GM12874 (cell line): ENCODE results near the gene PTCD1.

Experiments
- TF ChIP-seq, protein P1 (sequence below): IDR thresholded peaks from 2 replicates; pipeline ENCODE4 v1.5.1; 2011; ENCODE audit warnings: low read depth, mild to moderate bottlenecking, control low read depth, low read length, moderate library complexity; ENCODE audit not compliant: insufficient read depth

The PTCD1 gene

DNA sequence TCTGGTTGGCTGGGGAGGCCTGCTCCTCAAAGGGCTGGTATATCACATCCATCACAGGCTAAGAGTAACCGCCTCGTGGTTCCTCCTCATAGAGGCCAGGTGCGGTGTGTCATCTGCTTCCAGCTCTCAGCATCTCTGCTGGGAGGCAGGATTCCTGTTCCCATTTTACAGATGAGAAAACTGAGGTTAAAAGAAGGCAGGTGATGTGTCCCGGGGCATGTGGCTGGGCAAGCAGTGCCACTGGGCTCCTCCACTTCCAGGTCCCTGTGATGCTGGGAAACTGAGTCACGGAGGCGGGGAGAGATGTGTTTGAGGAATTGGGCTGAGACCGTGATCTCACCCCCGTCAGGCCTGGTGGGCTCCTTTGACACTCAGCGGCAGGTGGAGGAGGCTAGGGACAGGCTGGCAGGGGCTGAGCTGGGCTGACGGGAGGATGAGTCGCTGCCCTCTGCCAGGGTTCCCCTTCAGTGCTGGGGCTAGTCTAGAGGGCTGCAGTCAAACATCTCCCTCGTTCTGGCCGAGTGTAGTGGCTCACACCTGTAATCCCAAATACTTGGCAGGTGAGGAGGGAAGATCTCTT is 54.7 kb downstream of the PTCD1 start:
- TF ChIP-seq, protein P1, sequence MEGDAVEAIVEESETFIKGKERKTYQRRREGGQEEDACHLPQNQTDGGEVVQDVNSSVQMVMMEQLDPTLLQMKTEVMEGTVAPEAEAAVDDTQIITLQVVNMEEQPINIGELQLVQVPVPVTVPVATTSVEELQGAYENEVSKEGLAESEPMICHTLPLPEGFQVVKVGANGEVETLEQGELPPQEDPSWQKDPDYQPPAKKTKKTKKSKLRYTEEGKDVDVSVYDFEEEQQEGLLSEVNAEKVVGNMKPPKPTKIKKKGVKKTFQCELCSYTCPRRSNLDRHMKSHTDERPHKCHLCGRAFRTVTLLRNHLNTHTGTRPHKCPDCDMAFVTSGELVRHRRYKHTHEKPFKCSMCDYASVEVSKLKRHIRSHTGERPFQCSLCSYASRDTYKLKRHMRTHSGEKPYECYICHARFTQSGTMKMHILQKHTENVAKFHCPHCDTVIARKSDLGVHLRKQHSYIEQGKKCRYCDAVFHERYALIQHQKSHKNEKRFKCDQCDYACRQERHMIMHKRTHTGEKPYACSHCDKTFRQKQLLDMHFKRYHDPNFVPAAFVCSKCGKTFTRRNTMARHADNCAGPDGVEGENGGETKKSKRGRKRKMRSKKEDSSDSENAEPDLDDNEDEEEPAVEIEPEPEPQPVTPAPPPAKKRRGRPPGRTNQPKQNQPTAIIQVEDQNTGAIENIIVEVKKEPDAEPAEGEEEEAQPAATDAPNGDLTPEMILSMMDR, result no peak

DNA sequence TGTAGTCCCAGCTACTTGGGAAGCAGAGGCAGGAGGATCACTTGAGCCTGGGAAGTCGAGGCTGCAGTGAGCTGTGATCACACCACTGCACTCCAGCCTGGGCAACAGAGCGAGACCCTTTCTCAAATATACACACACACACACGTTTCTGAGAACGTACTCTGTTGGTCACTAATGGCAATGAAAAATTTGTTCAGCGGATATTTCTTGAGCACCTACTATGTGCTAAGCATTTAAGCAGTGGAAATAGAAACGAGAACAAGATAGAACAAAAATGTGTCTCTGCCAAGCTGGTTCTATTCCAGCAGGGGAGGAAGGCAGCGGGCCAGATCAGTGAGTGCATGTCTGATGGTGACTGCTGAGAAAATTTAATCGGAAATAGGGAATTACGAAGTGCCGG is 55.4 kb downstream of the PTCD1 start:
- TF ChIP-seq, protein P1, result no peak

GRCh38 chr7:99381664-99382075 is 56.9 kb downstream of the PTCD1 start:
- TF ChIP-seq, protein P1, result no peak

DNA sequence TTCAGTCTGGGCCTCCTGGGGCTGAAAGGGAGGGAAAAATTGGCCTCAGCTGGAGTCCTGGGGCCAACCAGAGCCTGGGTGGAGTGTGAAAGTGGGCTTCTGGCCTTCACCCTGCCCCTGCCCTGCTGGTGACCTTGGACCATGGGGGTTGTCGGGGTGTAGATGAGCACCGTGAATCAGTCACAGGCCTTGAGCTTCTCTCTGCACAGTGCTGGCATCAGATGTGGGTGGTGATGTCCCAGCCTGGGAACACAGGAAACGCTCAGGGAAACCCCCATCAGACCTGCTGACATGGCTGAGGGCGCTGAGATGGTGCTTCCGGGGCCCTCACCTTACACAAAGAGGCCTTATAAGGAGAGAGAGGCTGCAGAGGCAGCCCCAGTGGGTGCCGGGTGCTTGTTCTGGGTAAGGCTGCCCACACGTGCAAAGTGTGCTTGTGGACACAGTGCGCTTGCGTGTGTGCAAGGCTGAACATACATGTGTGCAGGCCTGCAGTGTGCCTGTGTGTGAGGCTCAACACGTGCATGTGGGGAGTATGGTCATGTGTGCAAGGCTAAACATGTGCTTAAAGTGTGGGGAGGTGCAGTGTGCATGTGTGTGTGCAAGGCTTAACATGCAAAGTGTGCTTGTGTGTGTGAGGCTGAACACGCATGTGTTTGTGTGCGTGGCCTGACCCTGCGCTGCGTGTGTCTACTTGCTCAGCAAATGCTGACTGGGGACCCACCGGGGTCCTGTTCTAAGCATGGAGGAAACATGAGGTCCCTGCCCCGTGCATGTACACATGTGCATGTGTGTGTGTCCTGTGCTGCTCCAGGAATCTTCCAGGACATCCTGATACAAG is 57.6 kb downstream of the PTCD1 start:
- TF ChIP-seq, protein P1, result no peak

- TF ChIP-seq, protein P1, result no peak
Observed at GRCh38 chr7:99380032-99380822, 58.4 kb downstream of the PTCD1 start.

- TF ChIP-seq, protein P1, result no peak
Observed at GRCh38 chr7:99379043-99379577, 59.5 kb downstream of the PTCD1 start.
